CD4-positive, alpha-beta T cell treated with Interleukin-10 for 1 hour (primary cell): ENCODE results near the gene SNRK.

Experiments used
- DNase-seq: peaks from one replicate; pipeline ENCODE4 v3.0.0-alpha.2; 2020

Gene SNRK

DNA sequence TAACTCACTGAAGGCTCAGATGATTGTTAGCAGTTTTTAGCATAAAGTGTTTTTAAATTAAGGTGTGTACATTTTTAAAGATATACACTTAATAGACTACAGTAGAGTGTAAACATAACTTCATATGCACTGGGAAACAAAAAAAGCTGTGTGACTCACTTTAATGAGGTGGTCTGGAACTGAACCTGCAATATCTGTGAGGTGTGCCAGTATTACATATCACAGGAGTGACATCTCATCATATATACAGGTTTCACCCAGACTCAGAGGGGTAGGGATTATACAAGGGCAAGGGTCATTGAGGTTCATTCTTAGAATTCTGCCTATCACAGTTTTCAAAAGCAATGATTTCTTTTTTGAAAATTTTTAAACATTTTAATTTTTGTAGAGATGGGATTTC is 7.3 kb upstream of the SNRK start:
- no peak for DNase-seq

DNA sequence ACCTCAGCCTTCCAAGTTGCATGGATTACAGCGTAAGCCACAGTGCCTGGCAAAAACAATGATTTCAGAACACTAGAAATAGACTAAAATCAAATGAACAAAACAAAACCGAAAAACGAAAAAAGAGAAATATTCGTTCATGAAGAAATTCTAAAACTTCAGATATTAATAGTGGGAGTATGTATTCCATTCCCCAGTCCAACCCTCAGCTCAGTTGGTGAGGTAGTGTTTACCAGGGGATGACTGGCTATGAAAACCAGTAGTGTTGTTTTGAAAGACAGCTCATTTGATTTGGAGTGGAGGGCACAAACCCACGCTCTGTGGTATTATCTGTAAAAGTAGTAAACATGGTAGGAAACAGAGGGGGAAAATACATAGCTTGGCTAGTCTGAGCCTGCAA is 6.8 kb upstream of the SNRK start:
- DNase-seq = no peak

DNA sequence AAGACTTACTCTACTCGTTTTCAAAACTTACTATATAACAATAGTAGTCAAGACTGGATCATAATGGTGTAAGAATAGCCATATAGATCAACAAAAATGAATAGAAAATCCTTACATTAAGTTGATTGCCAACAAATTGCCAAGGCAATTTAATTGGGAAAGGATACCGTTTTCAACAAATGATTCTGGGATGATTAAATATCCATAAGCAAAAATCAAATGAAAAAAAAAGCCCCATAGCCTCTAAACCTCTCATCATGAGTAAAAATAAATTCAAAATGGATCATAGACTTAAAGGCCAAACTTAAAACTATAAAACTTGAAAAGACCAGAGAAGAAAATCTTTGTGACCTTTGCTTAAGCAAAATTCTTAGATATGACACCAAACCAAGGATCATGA is 5.3 kb upstream of the SNRK start:
- no peak for DNase-seq

DNA sequence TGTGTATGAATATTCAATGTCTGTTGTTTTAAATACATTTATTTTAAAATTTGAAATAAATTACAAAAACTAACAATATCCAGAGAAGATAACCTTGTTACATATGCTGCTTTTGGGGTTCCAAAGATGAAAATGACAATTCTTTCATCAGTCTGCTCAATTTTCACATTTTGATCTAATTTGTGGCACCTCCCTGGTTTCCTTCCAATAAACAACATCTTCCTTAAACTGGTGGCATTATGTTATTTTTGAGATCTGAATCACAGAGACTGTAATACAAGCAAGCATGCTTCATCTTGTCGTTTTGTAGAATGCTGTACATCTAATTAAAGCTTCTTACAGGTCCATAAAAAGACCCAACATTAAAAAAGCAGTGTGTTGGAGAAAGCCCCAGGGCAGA is 2.2 kb upstream of the SNRK start:
- DNase-seq = no peak

DNA sequence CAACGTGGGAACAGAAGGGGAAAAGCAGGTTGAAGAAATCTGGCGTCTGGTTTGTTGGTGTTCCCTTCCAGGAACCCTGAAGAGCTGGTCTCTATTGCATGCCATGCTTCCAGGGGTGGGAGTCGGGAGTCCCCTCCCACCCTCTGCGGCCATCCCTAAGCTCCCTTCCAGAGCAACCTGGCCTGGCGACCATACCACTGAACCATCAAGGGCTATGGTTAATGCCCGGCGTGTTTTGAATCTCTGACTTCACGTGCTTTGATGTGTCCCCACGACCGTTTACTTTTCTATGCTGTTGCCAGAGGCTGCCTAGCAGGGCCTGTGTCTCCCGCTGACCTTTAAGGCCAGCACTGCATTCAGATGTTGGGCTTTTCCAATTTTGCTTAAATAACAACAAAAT is 696 bp upstream of the SNRK start:
- DNase-seq = no peak

DNA sequence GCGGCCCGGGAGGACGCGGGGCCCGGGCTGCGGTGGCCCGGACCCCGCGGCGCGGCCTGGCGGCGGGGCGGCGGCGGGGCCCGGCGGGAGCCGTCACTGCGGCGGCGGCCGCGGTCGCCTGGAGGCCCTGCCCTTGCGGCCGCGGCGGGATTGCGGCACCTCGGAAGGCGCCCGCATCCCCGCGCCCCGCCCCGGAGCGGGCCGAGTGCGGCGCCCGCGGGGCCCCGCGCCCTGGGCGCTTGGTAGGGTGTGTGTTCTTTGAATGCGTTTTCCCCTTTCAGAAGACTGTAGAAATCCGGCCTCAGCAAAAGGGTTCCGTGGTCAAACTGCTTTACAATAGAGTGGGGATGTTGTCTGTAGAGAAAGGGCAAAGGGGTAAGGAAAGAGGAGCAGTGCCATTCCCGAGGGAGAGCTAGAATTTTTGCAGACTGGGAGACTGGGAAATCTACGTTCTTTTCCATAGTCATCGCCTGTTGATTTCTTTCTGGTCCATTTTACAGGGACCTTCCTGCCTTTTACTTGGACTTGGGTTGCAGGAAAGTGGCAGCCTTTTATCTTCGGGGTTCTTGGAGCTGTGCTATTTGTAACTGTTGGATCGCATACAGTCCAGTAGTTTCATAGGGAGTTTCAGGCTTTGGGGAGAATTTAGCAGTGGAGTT is 630 bp downstream of the SNRK start:
- peak; percentile 33 for DNase-seq

DNA sequence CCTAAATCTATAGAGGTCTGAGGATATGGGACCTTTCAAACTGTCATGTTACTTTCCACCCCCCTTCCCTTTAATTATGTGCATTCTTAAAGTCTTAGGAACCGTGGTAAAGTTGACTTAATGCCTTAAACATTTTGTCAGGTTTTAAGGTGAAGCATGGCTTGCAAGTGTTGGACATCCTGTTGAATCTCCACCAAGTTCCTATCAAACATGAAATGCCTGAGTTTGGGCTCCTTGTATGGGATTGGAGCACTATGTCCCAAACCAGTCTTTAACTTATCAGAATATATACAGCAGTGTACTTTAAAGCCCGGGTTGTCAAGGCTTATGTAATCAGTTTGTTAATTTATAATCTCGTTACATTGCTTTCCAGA is 1.1 kb downstream of the SNRK start:
- no peak for DNase-seq

DNA sequence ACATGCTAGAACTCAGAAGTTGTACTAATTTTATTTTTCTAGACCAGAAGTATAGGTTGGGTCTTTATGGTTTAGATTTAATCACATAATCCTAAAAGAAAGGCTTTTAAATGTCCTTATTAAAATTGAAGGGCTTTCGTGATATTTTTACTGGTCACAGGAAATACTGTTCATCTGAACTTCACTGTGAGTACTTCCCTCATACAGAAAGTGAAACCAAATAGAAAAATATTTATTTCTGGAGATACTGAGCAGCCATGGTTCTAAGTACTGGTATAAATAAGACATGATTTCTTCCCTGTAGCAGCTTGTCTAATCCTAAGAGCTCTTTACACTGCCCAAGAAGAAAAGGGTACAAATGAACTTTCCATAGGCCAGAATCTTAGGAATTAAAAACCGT is 2.0 kb downstream of the SNRK start:
- DNase-seq = peak; percentile 43

DNA sequence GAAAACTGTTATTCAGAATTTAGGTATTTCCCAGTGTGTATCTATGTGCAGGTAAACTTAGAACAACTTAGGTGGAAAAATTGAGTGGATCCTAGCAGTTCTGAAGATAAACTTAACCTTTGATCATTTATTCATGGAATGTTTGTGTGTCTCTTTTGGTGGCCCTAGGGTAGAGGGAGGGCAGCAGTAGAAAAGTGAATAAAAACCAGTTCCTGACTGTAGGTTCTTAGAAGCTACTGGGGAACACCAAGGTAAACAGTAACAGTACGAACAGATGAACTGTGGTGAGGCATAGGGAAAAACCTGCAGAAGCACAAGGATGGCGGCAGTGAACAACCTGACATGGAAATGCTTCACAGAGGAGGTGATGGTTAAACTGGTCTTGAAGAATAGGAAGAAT is 2.5 kb downstream of the SNRK start:
- no peak for DNase-seq

DNA sequence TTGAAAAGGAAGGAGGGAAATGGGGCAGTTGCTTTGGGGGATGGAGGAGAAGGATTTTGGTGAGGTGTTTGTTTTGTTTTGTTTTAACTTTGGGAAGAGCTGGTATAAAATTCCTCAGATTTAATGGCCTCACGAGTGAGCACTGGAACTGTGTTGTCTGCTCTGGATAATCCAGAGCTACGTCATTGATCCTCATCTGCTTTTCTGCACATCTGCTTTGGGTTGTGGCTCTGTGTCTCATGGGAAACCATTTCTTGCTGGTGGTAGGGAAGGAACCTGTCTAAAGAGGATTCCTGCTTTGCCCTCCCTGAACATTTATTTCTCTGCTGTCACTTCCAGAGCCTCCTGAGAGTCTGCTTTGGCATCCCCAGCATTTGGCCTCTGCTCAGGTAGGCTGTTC is 3.1 kb downstream of the SNRK start:
- no peak for DNase-seq

DNA sequence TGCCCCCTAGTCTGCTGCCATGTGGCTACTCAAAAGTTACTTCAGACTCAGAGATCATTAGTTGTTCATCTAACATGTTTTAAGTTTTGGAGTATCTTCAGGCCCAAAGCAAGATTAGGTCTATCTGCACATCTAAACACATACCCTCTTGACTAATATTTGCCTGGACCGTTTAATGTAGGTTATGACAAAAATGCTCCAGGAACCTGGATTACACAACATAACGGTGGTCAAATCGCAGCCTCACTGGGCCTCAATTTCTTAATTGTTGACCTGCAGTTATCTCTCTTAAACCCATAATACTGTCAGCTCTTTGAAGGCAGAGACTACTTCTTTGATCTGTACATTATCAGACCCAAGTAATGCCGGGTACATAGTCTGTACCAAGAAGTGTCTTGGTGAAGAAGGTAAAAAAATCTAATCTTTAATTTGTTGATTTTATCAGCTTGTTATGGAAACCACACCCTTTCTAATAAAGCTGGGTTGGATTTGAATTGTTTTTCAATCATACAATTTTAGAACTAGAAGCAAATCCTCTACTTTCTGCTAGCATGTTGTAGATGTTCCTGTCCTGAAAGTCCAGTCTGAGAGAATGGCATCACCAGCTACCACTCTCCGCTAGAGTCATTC is 3.6 kb downstream of the SNRK start:
- DNase-seq = no peak

DNA sequence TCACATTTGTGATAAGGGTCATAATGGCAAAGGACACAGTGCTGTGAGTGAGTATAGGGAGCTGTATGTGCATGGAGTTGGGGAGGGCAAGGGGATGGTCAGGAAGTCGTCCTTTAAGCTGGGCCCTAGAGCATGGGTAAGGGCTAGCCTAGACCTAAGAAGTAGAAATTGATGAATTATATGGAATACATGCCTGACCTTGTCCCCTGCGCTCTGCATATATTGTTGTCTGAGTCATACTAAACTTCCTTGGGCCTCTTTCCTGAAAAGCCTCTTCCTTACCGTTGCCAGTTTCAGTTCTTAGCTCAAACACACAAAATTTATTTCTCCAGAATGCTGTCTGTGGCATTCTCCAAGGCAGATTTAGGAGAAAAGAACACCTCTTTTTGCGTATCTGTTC is 4.6 kb downstream of the SNRK start:
- DNase-seq = no peak

DNA sequence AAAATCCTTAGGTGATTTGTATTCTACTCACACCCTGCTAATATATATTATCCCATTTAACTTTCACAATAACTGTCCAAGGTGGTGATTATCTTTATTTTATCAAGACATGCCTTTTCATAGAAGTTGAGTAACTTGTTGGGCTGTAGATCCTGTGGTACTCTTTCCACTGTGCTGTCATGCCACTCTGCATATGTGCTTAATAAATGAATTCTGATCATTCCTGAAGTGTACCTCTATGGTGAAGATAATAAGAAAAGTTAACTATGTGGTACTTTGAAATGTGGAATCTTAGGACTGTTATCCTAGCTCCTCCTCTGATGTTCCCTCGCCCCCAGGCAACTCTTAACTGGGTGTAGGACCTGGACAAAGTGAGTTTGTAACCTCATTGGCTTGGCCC is 5.2 kb downstream of the SNRK start:
- DNase-seq = no peak

DNA sequence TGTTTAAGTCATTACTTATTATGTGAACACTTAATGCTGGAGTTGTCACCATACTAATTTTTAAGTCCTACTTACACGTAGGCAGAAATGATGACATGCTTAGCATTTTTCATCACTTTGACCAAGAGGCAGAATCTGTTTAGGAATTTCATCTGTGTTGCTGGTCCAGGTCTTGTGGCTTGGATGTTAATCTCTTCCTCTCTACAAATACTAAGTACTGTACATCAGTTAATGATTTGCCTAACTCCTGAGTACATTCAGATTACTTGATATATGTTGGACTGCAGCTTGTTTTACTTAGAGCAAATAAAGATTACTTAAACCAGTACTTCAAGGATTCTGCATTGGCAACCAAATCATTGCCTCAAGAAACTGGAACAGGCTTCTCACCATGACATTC is 8.6 kb downstream of the SNRK start:
- no peak for DNase-seq

DNA sequence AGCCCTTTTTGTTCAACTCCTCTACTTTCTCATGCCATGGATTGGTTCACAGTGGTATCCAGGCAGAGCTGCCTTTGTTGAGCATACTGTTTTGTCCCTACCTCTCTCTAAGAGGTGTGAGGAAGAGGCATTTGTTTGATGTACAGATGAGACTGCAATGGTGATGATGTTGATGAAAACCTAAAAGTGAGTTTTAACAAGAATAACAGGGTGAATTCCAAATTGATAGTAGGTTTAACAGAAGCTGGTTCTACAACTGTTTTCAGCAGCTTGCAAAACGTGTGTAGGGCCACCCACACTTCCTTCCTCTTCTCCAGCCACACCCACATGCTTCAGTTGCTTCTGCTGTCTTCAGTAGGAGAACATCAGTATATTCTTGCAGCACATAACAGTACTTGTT is 10.2 kb downstream of the SNRK start:
- peak; percentile 79 for DNase-seq

DNA sequence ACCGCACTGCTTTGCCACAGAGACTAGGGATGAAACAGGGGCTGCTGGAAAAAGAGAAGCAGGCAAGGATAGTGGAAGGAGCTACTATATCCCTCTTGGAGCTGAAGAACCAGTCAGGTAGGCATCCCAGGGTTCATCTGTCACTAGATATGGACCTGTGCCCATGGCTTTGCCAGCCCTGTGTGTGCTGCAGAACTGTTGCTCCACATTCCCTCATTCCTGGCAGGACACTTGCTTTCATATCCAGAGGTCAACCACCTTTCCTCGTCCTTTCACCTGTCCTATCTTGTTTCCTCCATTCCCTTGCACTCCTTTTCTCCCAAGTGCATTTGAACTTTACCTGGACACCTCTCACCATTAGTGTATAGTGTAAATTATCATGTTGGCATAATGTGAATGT is 12.0 kb downstream of the SNRK start:
- DNase-seq = no peak

DNA sequence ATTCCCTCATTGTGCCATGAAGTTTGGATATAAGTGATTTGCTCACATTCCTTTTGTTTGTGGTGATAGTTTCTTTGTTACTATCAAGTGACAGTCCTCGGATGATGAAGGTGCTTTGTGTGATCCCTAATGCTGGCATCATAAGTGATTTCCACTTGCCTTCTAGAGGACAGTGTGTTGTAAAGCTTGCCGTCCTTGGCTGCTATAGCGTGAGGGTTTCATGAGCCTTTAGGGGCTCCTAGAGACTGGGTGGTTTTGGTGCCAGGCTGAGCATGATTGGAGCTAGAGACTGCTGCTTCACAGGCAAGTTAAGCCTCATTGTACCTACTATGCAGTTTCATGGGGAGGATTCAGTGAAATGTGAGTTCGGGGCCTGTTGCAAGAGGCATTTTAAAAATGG is 12.4 kb downstream of the SNRK start:
- no peak for DNase-seq

DNA sequence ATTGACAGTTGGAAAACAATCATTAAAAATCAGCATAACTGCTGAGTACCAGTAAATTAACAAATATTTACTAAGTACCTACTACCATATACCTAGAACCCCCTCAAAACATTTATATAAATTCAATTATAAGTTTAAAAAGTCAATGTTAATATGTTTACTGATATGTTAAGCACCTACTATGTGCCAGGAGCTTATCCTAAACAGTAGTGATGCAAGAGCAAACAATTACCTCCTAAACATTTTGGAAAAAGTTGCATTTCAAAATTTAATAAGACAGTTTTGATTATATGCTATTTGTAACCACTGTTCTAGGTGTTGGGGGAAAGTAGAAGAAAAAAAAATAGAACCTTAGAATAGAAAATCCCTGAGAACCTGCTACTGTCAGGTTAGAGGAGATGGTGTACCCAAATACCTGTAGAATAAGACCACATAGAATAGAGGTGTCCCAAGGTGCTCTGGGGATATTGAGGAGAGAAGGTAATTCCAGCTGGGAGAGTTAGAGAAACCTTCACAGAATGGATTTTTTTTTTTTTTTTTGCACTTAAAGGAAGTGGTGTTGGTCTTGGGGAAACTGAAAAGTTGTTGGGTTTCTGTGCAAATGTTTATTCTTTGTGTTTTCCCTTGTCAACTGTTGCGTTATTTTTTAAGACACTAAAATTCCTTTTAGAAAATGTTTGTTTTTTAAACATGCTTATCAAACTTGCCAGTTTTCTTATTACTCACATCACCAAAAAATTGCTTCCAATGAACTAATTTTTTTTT is 16.0 kb downstream of the SNRK start:
- no peak for DNase-seq

DNA sequence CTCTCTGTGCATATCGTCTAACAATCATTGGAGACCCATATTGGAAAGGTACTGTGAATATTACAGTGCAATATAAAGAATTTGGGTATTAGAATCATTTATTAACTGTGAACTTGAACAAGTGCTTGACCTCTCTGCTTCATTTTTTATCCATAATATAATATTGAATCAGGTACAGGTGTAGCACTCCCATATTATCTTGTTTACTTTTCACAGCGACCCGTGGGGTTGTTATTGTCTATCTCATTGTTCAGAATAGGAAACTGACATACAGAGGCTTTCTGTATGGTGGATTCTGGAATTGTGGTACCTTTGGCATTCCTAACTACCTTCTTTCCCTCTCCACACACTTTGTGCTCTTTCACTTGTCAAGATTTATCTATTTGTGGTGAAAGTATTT is 17.8 kb downstream of the SNRK start:
- no peak for DNase-seq

DNA sequence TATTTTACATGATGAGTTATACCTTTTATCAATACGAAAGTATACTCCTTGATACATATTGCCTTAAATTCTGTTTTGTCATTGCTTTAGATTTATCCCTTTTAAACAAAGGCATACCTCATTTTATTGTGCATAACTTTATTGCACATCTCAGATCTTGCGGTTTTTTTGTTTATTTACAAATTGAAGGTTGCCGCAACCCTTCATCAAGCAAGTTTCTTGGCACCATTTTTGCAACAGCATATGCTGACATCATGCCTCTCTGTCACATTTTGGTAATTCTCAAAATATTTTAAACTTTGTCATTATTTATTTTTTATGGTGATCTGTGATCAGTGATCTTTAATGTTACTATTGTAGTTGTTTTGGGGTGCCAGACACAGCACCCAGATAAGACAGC is 20.9 kb downstream of the SNRK start:
- DNase-seq = no peak

DNA sequence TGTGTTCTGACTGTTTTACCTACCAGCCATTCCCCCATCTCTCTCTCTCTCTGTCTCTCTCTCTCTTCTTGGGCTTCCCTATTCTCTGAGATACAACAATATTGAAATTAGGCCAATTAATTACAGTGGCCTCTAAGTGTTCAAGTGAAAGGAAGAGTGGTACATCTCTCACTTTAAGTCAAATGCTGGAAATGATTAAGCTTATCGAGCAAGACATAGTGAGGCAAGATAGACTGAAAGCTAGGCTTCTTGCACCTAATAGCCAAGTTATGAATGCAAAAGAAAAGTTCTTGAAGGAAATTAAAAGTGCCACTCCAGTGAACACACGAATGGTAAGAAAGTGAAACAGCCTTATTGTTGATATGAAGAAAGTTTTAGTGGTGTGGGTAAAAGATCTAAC is 21.3 kb downstream of the SNRK start:
- DNase-seq = no peak

DNA sequence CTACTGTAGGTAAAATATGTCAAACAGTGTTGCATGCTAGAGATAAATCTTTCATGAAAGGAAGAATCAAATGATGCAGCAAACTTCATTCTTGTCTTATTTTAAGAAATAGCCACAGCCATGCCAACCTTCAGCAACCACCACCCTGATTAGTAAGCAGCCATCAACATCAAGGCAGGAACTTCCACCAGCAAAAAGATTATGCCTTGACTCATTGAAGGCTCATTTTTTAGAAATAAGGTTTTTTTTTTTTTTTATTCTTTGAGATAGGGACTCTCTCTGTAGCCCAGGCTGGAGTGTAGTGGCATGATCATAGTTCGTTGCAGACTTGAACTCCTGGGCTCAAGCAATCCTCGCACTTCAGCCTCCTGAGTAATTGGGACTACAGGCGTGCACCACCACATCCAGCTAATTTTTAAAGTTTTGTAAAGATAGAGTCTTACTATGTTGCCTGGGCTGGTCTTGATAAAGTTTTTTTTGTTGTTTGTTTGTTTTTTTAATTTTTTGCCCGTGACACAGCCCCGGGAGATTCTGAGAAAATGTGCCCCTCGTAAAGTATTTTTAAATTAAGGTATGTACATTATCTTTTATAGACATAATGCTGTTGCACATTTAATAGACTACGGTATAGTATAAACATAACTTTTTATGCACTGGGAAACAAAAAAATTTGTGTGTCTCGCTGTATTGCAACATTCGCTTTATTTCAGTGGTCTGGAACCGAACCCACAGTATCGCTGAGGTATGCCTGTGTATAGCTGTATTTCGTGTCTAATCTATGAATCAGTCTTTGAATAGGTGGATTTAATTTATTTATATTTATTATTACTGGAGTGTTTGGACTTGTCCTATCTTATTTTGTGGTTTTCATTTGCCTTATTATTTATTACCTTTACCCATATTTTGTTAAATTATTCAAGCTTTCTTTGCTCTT is 23.3 kb downstream of the SNRK start:
- DNase-seq = no peak

DNA sequence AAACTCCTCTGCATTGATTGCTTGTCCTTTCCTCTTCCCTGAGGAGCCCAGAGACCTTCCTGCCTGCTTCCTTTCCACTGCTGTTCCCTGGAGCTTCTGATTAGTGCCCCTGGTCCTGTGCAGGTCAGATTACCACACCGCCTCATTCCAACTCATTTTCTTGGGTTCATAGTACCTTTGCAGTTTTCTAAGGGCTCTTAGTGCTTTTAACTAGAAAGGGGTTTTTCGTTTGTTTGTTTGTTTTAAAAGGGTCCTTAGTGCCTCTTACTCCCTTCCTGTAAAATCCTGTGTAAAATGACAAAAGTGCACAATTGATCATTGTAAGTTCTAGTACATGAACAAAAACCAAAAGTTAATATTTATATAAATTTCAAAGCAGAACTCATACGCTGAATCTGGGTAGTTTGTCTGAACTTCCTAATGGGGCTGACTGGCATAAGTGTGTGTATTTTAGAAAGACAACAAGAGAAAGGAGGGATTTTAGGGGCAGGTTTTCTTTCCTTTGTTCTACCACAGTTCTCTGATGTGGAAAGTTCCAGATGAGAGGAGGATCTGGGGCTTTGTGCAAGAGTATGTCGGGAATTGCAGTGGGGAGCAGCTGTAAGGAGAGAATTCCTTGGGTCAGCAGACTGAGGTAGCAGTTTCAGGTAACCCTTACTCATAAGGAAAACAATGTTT is 30.6 kb downstream of the SNRK start:
- no peak for DNase-seq
